Sciatic nerve (tissue), 2 donors: ENCODE measurements around the gene DYRK1A. TPM values are rescaled to one million over a fixed set of nuclear protein-coding genes. Genes with fewer than 3 reads are reported as not detected.
A peak's percentile ranks its signal among the peaks of the same experiment; 100 is the strongest.
"Not testable (repeated sequence)": the region's sequence is repeated elsewhere in the genome, so short reads cannot be mapped to it uniquely, and the experiment has no call there.

Experiments
- ATAC-seq: fragments of 200-7000 bp; cut with Tn5 transposase; one replicate; pipeline ENCODE4 v1.9.1; 2020; ENCODE audit warnings: mild to moderate bottlenecking, moderate library complexity
- DNase-seq: peaks from one replicate; pipeline ENCODE4 v3.0.0-alpha.2; 2020; ENCODE audit warnings: low spot score
- intact Hi-C: fragments of 100-400 bp; cut with DNase I; formaldehyde crosslinking; loops from one replicate; pipeline ENCODE4 v1.14.2; 2022
- total RNA-seq: library from RNA; stranded (reverse); fragmentation: NEBNext Ultra II Directional; extraction: Animal tissue kit (Norgen Biotek cat#: 25700); gene quantifications from one replicate; pipeline ENCODE4 v1.2.1, GENCODE V29; 2021
- donor health status: DM: no; HTN: no; CAD: no.
- donor health status: DM: no; HTN: no; CAD: no.

Gene DYRK1A
- 77.6 TPM for total RNA-seq

- intact Hi-C loops = loop anchor here (10.0 kb wide), 2 partner anchors 102 to 142 kb away; partner anchors contain the start of gene VPS26C
- ATAC-seq (peak; percentile 99), DNase-seq (peak; percentile 99)
Measured at GRCh38 chr21:37366482-37367316, at the start of gene DYRK1A. DYRK1A (plus strand) TSS chr21:37366773; CDS start chr21:37420375, 53,602 bp downstream.

GRCh38 chr21:37319551-37319950, 47.0 kb upstream of the DYRK1A start:
- DNase-seq = no peak
- intact Hi-C loops = no loop called here
- ATAC-seq = no peak

GRCh38 chr21:37322084-37322483, 44.5 kb upstream of the DYRK1A start:
- intact Hi-C loops = no loop called here
- ATAC-seq = no peak
- no peak for DNase-seq

- no peak for ATAC-seq
- DNase-seq = no peak
- intact Hi-C loops = no loop called here
Measured at GRCh38 chr21:37324558-37324957, 42.0 kb upstream of the DYRK1A start.

- ATAC-seq, intact Hi-C loops, DNase-seq: not testable (repeated sequence)
Measured at GRCh38 chr21:37328147-37328546, 38.4 kb upstream of the DYRK1A start.

- ATAC-seq = no peak
- intact Hi-C loops = no loop called here
- DNase-seq = no peak
Measured at GRCh38 chr21:37331411-37331810, 35.2 kb upstream of the DYRK1A start.

GRCh38 chr21:37335053-37335452, 31.5 kb upstream of the DYRK1A start:
- DNase-seq = no peak
- intact Hi-C loops = no loop called here
- ATAC-seq = no peak

GRCh38 chr21:37337179-37337578, 29.4 kb upstream of the DYRK1A start:
- ATAC-seq = no peak
- DNase-seq = no peak
- intact Hi-C loops = no loop called here

- no peak for ATAC-seq
- intact Hi-C loops = no loop called here
- no peak for DNase-seq
Measured at GRCh38 chr21:37337831-37338230, 28.7 kb upstream of the DYRK1A start.

GRCh38 chr21:37338671-37339551, 27.7 kb upstream of the DYRK1A start:
- DNase-seq = no peak
- intact Hi-C loops = no loop called here
- ATAC-seq = peak; percentile 65

GRCh38 chr21:37339552-37339939, 27.0 kb upstream of the DYRK1A start:
- DNase-seq (no peak), ATAC-seq (no peak)
- intact Hi-C loops = no loop called here

- no peak for ATAC-seq
- intact Hi-C loops = no loop called here
- DNase-seq = no peak
Measured at GRCh38 chr21:37341254-37341960, 25.2 kb upstream of the DYRK1A start.

GRCh38 chr21:37342046-37342632, 24.4 kb upstream of the DYRK1A start:
- ATAC-seq = no peak
- intact Hi-C loops = no loop called here
- no peak for DNase-seq

GRCh38 chr21:37346841-37347430, 19.6 kb upstream of the DYRK1A start:
- intact Hi-C loops = no loop called here
- DNase-seq (no peak), ATAC-seq (no peak)

- intact Hi-C loops = no loop called here
- no peak for DNase-seq
- ATAC-seq = no peak
Measured at GRCh38 chr21:37348664-37349063, 17.9 kb upstream of the DYRK1A start.

GRCh38 chr21:37350472-37350871, 16.1 kb upstream of the DYRK1A start:
- ATAC-seq = no peak
- intact Hi-C loops = no loop called here

GRCh38 chr21:37356706-37357105, 9.9 kb upstream of the DYRK1A start:
- no peak for ATAC-seq
- intact Hi-C loops = no loop called here
- DNase-seq = no peak

More at GRCh38 chr21:37350472-37350871, 16.1 kb upstream of the DYRK1A start:
- DNase-seq = no peak

GRCh38 chr21:37357691-37358090, 8.9 kb upstream of the DYRK1A start:
- intact Hi-C loops = no loop called here
- DNase-seq (no peak), ATAC-seq (no peak)

GRCh38 chr21:37358397-37358796, 8.2 kb upstream of the DYRK1A start:
- DNase-seq (no peak), ATAC-seq (no peak)
- intact Hi-C loops = no loop called here
